Dedifferentiated amniotic fluid mesenchymal stem cell (primary cell): Measurements from ENCODE around the gene BIK.
A peak's percentile ranks its signal among the peaks of the same experiment; 100 is the strongest.

Experiments
- DNase-seq: peaks from one replicate; pipeline ENCODE4 v3.0.0-alpha.2; 2016; ENCODE audit errors: extremely low spot score

Gene BIK

GRCh38 chr22:43159484-43160178 lies 49.1 kb downstream of the BIK start:
- no peak for DNase-seq

GRCh38 chr22:43160497-43161126 lies 50.1 kb downstream of the BIK start:
- no peak for DNase-seq

- DNase-seq = no peak
These were observed 52.0 kb downstream of the BIK start for GRCh38 chr22:43162412-43163150.

GRCh38 chr22:43163241-43163795 lies 52.8 kb downstream of the BIK start:
- DNase-seq = no peak

- no peak for DNase-seq
These were observed 54.1 kb downstream of the BIK start for GRCh38 chr22:43164636-43165035.

- no peak for DNase-seq
These were observed 55.8 kb downstream of the BIK start for GRCh38 chr22:43166132-43166930.

GRCh38 chr22:43167001-43167589 lies 56.5 kb downstream of the BIK start:
- DNase-seq = no peak

GRCh38 chr22:43168471-43169309 lies 58.1 kb downstream of the BIK start:
- DNase-seq = peak; percentile 51

GRCh38 chr22:43169310-43170130 lies 59.0 kb downstream of the BIK start:
- DNase-seq = no peak

GRCh38 chr22:43170131-43170480 lies 59.6 kb downstream of the BIK start:
- no peak for DNase-seq

- DNase-seq = no peak
These were observed 60.5 kb downstream of the BIK start for GRCh38 chr22:43171019-43171491.

- DNase-seq = no peak
These were observed 61.1 kb downstream of the BIK start for GRCh38 chr22:43171607-43172006.

- no peak for DNase-seq
These were observed 61.6 kb downstream of the BIK start for GRCh38 chr22:43172191-43172590.

GRCh38 chr22:43173566-43173965 lies 63.0 kb downstream of the BIK start:
- no peak for DNase-seq

GRCh38 chr22:43173976-43174720 lies 63.6 kb downstream of the BIK start:
- DNase-seq = no peak

- no peak for DNase-seq
These were observed 64.5 kb downstream of the BIK start for GRCh38 chr22:43174941-43175531.

GRCh38 chr22:43176090-43176489 lies 65.5 kb downstream of the BIK start:
- DNase-seq = no peak

- no peak for DNase-seq
These were observed 66.9 kb downstream of the BIK start for GRCh38 chr22:43177479-43177878.
